ENCODE data around the gene IPO4.
A peak's percentile ranks its signal among the peaks of the same experiment; 100 is the strongest.

- no peak for TF ChIP-seq CTCF (IDR thresholded peaks at IDR 0.05)
- TF ChIP-seq POLR2A (IDR thresholded peaks at IDR 0.05): no peak
- peak in 1 of 3 donors; percentile 7 for TF ChIP-seq POLR2AphosphoS5 (IDR thresholded peaks at IDR 0.05)
- TF ChIP-seq EP300 (IDR thresholded peaks at IDR 0.05): no peak
Measured at GRCh38 chr14:24146978-24147760, 41.4 kb downstream of the IPO4 start, which contains the start of gene RNF31.

Data from suprapubic skin (tissue), 4 donors.